Activated T-cell treated with anti-CD3 and anti-CD28 coated beads, Interleukin-2, amount 50 U/mL, for 1 hour (primary cell): ENCODE measurements around the gene SLC25A23.

Experiments
- DNase-seq: peaks from one replicate; pipeline ENCODE4 v3.0.0-alpha.2; 2020

SLC25A23 gene

GRCh38 chr19:6481541-6482342 lies 22.1 kb upstream of the SLC25A23 start, which contains the start of gene DENND1C:
Gene DENND1C, minus strand, starts transcription at chr19:6481787. Its CDS starts 92 bp downstream, at chr19:6481695.
- peak; percentile 67 for DNase-seq

GRCh38 chr19:6480848-6481415 lies 21.3 kb upstream of the SLC25A23 start:
- DNase-seq, result no peak

GRCh38 chr19:6479836-6480398 lies 20.3 kb upstream of the SLC25A23 start:
- no peak for DNase-seq

- no peak for DNase-seq
Observed at GRCh38 chr19:6478815-6479214, 19.2 kb upstream of the SLC25A23 start.

DNA sequence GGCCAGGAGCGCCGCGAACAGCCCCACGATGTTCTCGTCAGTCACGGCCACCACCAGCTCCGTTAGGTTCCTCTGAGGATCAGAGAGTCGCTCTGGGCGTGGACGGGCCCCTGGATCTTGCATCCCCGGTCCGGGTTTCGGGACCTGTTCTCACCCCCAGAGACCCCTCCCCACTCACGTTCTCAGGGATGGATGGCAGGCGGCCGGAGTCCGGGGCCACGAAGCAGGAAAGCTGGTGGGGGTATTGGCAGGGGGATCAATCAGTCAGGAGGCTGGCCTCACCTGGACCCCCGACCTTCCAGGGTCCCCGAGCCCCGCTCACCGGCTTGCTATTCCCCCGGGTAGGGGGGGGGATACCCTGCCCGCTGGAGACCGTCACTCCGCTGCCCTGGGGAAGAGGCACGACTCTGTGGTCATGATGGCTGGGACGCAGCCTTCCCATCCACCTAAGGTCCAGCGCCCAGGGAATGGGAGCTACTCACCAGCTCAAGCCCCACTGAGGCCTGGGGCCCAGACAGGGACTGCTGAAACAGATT lies 17.4 kb upstream of the SLC25A23 start:
- no peak for DNase-seq

DNA sequence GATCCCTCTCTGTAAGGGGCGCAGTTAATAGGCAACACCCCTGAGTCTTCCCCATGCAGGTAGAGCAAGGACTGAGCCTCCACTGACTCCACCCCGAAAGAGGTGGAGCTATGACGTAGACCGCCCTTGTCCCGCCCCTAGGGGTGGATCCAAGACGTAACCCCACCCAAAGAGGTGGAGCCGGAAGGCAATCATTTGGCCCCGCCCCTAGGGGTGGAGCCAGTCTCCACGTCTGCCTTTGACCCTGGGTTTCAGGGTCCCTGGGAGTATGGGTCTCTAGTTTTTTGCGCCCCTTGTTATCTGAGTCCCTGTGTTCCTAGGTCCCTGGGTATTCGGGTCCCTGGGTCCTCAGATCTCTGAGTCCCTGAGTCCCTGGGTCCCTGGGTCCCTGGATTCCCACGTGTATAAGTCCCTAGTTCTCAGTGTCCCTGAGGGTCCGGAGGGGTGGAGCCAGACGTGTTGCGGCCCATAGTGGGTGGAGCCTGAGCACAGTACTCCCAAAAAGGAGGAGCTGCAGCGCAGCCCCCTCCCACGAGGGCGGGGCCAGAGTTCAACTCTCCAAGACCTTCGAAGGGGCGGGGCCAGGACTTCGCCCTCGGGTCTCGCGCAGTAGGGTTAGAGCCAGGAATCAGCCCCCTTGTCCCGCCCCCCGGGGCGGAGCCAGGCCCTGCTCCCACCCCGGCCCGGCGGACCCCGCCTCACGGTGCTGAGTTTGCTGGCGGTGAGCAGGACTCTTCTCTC lies 16.7 kb upstream of the SLC25A23 start:
- DNase-seq, result peak; percentile 81

DNA sequence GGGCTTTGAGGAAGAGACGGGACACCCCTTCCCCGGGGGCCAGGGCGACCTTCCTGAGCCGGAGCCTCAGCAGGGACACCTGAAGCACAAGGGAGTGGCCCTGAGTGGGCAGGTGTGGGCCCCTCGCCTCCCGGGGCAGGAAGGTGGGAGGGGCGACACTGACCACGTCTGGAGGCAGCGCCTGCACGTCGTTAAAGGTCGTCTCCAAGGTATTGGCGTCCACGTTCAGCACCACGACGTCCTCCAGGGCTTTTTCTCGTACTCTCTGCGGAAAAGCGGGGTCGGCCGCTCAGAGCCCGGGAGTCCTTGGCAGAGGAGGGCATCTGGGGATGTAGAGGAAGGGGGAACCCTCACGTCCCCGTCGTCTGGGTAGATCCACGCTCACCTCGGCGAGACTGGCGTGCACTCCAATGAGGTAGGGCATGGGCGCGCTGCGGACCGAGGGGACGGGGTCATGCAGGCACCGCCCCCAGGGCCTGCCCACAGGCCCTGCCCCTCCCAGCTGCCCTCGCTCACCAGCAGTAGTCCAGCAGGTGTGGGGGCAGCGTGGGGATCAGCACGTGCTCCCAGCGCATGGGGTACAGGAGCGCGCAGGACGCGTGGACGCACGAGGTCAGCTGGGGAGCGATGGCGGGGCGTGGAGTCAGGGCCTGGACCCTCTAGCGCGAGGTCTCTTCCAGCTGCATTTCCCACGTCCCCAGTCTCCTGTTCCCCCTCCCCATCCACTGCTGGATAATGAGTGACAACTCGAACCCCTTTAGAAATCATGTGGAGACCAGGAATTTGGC lies 15.9 kb upstream of the SLC25A23 start:
- DNase-seq, result no peak

- no peak for DNase-seq
Observed at GRCh38 chr19:6473647-6474046, 14.1 kb upstream of the SLC25A23 start.

- DNase-seq, result no peak
Observed at GRCh38 chr19:6472713-6473112, 13.1 kb upstream of the SLC25A23 start.

- no peak for DNase-seq
Observed at GRCh38 chr19:6471076-6471475, 11.5 kb upstream of the SLC25A23 start.

GRCh38 chr19:6470173-6470572 lies 10.6 kb upstream of the SLC25A23 start:
- no peak for DNase-seq

GRCh38 chr19:6467384-6467783 lies 7.8 kb upstream of the SLC25A23 start:
- DNase-seq, result no peak

DNA sequence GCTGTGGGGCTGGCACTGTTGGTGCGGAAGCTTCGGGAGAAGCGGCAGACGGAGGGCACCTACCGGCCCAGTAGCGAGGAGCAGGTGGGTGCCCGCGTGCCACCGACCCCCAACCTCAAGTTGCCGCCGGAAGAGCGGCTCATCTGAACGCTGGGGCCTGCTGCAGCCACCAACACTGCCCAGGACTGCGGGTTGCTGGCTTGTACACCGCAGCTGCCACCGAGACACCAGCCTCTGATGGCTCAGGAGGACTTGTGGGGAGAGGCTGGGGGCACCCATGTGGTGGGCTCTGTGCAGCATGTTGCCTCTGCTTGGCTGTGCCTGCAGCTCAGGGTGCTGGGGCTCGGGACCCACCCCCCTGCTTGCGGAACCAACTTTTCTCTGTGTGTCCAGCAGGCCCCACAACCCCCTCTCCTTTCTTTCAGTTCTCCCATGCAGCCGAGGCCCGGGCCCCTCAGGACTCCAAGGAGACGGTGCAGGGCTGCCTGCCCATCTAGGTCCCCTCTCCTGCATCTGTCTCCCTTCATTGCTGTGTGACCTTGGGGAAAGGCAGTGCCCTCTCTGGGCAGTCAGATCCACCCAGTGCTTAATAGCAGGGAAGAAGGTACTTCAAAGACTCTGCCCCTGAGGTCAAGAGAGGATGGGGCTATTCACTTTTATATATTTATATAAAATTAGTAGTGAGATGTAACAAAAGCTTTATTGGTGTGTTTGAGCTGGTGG lies 7.1 kb upstream of the SLC25A23 start:
- no peak for DNase-seq

DNA sequence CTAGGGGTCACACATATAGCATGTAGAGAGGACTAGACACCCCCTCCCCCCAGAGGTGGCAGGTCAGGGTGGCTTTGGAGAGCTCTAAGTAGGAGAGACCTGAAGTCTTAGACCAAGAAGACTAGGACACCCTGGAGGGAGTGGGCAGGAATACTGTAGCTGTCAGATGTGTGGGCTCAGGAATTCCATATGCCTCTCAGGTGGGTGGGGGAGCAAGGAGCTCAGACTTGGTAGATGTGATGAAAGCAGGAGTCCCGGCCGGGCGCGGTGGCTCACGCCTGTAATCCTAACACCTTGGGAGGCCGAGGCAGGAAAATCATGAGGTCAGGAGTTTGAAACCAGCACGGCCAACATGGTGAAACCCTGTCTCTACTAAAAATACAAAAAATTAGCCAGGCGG lies 6.1 kb upstream of the SLC25A23 start:
- DNase-seq, result no peak

GRCh38 chr19:6465006-6465405 lies 5.4 kb upstream of the SLC25A23 start:
- no peak for DNase-seq

GRCh38 chr19:6464070-6464873 lies 4.7 kb upstream of the SLC25A23 start, which contains the start of gene CRB3:
Gene CRB3, plus strand, starts transcription at chr19:6464271. Its CDS starts 431 bp downstream, at chr19:6464702.
- peak; percentile 72 for DNase-seq

GRCh38 chr19:6460099-6460884 lies 700 bp upstream of the SLC25A23 start:
- peak; percentile 95 for DNase-seq

DNA sequence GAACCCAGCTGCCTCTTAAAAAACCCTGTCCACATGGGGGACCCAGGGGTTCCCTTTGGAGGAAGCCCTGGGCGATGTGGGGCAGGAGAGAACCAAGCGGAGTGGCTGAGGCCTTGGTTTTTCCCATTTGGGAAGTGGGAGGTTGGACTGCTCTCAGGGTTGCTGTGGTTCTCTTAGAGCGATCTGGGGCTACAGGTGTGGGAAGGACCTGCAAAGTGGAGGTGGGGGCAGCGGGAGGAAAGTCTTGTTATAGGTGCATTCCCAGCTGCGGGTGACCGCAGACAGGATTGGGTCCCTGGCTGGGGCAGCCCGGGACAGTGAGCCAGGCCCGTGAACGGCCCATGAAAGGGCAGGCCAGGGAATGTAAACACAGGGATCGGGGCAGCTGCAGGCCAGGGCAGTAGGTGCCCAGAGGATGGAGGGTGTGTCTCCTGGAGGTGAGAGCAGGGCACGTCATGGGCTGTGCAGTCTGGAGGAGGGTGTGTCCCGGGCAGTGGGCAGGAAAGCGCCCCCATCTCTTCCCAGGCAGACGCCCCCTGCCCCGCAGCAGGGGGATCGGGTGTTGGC lies 814 bp downstream of the SLC25A23 start:
- DNase-seq, result no peak

GRCh38 chr19:6457958-6458694 lies 1.5 kb downstream of the SLC25A23 start:
- DNase-seq, result no peak
